Measurements from ENCODE around the gene ELAVL1. TPM values are rescaled to one million over a fixed set of nuclear protein-coding genes. Genes with fewer than 3 reads are reported as not detected.

Gene ELAVL1
- total and polyA plus RNA-seq, 9 of the 15 experiments (the other 6 are each of a cell fraction or from before 2014, with no cell fraction given) = 4.3 to 172 (median 69.2) TPM

DNA sequence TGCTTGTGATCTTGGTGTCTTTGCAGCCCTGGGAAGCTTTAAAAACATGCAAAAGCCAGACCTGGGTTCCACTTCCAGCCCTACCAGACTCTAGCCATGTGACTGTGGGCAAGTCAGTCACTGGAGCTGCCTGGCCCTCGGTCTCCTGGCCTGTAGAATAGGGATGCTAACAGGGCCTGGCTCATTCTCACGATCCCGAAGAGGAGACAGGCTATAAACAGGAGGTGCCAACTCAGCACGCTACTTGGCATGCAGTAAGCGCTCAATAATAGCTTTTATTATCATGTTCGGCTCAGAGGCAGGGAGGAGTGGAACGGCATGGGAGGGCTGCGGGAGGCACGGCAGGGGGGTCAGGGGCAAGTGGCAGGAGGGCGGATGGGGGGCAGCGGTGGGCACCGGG lies 81.2 kb downstream of the ELAVL1 start (continued):
- TF ChIP-seq RAD51 (IDR thresholded peaks at IDR 0.05; ENCODE audit: borderline replicate concordance, low read depth) = no peak
- TF ChIP-seq CBX8 (IDR thresholded peaks at IDR 0.05; ENCODE audit: borderline replicate concordance, extremely low read depth, low read depth, low read length, poor library complexity, severe bottlenecking) = no peak
- no peak for TF ChIP-seq ZBTB49 (CRISPR knock-in tag; IDR thresholded peaks at IDR 0.05; ENCODE audit: borderline replicate concordance)
- TF ChIP-seq ZNF644 (tag; IDR thresholded peaks at IDR 0.05; ENCODE audit: low read depth) = no peak
- TF ChIP-seq TFAP4 (CRISPR knock-in tag; IDR thresholded peaks at IDR 0.05; ENCODE audit: borderline replicate concordance) = 0 out of 2 replicates have a peak, but pooled peaks have one; percentile 10
- no peak for TF ChIP-seq BACH1 (tag; IDR thresholded peaks at IDR 0.05)
- no peak for TF ChIP-seq ZNF75A (CRISPR knock-in tag; IDR thresholded peaks at IDR 0.05)
- TF ChIP-seq, protein P1, sequence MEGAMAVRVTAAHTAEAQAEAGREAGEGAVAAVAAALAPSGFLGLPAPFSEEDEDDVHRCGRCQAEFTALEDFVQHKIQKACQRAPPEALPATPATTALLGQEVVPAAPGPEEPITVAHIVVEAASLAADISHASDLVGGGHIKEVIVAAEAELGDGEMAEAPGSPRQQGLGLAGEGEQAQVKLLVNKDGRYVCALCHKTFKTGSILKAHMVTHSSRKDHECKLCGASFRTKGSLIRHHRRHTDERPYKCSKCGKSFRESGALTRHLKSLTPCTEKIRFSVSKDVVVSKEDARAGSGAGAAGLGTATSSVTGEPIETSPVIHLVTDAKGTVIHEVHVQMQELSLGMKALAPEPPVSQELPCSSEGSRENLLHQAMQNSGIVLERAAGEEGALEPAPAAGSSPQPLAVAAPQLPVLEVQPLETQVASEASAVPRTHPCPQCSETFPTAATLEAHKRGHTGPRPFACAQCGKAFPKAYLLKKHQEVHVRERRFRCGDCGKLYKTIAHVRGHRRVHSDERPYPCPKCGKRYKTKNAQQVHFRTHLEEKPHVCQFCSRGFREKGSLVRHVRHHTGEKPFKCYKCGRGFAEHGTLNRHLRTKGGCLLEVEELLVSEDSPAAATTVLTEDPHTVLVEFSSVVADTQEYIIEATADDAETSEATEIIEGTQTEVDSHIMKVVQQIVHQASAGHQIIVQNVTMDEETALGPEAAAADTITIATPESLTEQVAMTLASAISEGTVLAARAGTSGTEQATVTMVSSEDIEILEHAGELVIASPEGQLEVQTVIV (CRISPR knock-in tag; IDR thresholded peaks at IDR 0.05; ENCODE audit: borderline replicate concordance) = no peak
